H1 (cell line): ENCODE results near the gene WHAMM.

Experiments used
- BRCA1 ChIP-seq: IDR thresholded peaks from 2 replicates; pipeline ENCODE4 v1.6.1; 2012; ENCODE audit warnings: low read depth, low read length, improper control_type of control experiment
- CREB1 ChIP-seq: IDR thresholded peaks from 2 replicates; pipeline ENCODE4 v1.6.1; 2012; ENCODE audit warnings: inconsistent platforms
- RFX5 ChIP-seq: IDR thresholded peaks from 2 replicates; pipeline ENCODE4 v1.6.1; 2011; ENCODE audit warnings: low read depth, low read length, improper control_type of control experiment, borderline replicate concordance
- SIN3A ChIP-seq, 2 experiments: IDR thresholded peaks in 1 of 2; conservative IDR thresholded peaks in 1 of 2; 2 replicates each; pipeline ENCODE4 v1.6.1; 2011 to 2012; ENCODE audit warnings: low read length in 2 of 2, improper control_type of control experiment in 1 of 2, low read depth in 1 of 2, mild to moderate bottlenecking in 1 of 2
- TBP ChIP-seq: IDR thresholded peaks from 2 replicates; pipeline ENCODE4 v1.6.1; 2011; ENCODE audit warnings: low read depth, low read length, improper control_type of control experiment
- TF ChIP-seq, protein P1 (sequence below), 3 experiments: IDR thresholded peaks; 1 replicate in 2 of 3; 2 replicates in 1 of 3; pipeline versions ENCODE4 v1.5.1 to v1.6.1; 2011; ENCODE audit warnings: low read length in 3 of 3, mild to moderate bottlenecking in 3 of 3, inconsistent platforms in 2 of 3, low read depth in 1 of 3, moderate library complexity in 1 of 3; ENCODE audit not compliant: insufficient read depth in 1 of 3; ENCODE audit errors: control extremely low read depth in 1 of 3

DNA sequence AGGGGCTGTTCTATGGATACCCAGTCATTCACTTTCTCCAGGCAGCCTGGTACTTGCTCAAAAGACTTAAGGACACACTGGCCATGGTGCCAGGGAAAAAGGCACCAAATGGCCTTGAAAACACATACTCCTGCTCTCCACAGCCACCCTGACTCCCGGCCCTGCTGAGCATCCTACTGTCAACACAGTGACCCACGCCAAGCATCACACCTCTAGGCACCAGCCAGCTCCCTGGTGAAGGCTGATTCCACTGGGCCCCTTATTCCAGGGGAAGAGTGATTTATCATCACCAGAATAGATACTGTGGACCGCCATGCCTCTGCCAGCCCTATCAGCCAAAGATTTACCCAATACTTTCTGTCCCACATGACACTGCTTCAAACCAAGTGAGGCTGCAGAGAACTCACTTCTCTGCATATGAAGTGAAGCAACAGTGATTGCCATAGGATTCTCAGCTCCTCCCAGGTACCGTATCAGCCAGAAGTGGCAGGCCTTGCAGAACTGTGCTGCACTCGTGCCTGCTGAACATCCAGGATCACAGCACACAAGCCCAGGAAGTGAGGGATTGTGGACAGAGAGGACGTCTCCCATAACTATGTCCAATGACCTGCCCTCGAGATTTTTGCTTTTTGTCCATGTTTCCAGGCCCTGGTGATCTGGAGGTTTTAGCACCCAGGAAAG, 63.7 kb downstream of the WHAMM start:
- TF ChIP-seq, protein P1, sequence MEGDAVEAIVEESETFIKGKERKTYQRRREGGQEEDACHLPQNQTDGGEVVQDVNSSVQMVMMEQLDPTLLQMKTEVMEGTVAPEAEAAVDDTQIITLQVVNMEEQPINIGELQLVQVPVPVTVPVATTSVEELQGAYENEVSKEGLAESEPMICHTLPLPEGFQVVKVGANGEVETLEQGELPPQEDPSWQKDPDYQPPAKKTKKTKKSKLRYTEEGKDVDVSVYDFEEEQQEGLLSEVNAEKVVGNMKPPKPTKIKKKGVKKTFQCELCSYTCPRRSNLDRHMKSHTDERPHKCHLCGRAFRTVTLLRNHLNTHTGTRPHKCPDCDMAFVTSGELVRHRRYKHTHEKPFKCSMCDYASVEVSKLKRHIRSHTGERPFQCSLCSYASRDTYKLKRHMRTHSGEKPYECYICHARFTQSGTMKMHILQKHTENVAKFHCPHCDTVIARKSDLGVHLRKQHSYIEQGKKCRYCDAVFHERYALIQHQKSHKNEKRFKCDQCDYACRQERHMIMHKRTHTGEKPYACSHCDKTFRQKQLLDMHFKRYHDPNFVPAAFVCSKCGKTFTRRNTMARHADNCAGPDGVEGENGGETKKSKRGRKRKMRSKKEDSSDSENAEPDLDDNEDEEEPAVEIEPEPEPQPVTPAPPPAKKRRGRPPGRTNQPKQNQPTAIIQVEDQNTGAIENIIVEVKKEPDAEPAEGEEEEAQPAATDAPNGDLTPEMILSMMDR (IDR thresholded peaks at IDR 0.05; ENCODE audit: control extremely low read depth in 1 of 3, insufficient read depth in 1 of 3, low read depth in 1 of 3, low read length in 3 of 3), result no peak
- TF ChIP-seq TBP (no peak), RFX5 (no peak), CREB1 (no peak), BRCA1 (no peak), SIN3A (conservative IDR thresholded peaks at IDR 0.05 in 1 of 2, IDR thresholded peaks at IDR 0.05 in 1 of 2; ENCODE audit: low read depth in 1 of 2, low read length in 2 of 2) (no peak)
